GM23248 (cell line): ENCODE data around the gene SLC19A1. TPM values are rescaled to one million over a fixed set of nuclear protein-coding genes. Genes with fewer than 3 reads are reported as not detected.

Source experiments
- DNase-seq: peaks from one replicate; pipeline ENCODE4 v3.0.0-alpha.2; 2015
- H2AFZ ChIP-seq: fragments of 200-600 bp; sonication (generic); 2 replicates; pipeline ENCODE4 v1.6.1; 2016; ENCODE audit warnings: antibody characterized with exemption
- H3F3A ChIP-seq: fragments of 200-600 bp; sonication (generic); 2 replicates; pipeline ENCODE4 v1.6.1; 2016; ENCODE audit warnings: mild to moderate bottlenecking, antibody characterized with exemption, mixed run types; ENCODE audit not compliant: insufficient read depth
- H3K27ac ChIP-seq: fragments of 200-600 bp; sonication (generic); 2 replicates; pipeline ENCODE4 v1.5.1; 2016; ENCODE audit warnings: mild to moderate bottlenecking
- H3K27me3 ChIP-seq: fragments of 200-600 bp; sonication (generic); replicated peaks from 2 replicates; pipeline ENCODE4 v1.6.1; 2016; ENCODE audit warnings: mild to moderate bottlenecking; ENCODE audit not compliant: insufficient read depth
- H3K36me3 ChIP-seq: fragments of 200-600 bp; sonication (generic); 2 replicates; pipeline ENCODE4 v1.6.1; 2016; ENCODE audit warnings: low read depth, mild to moderate bottlenecking
- H3K4me1 ChIP-seq: fragments of 200-600 bp; sonication (generic); 2 replicates; pipeline ENCODE4 v1.6.1; 2016; ENCODE audit warnings: mild to moderate bottlenecking; ENCODE audit not compliant: insufficient read depth
- H3K4me2 ChIP-seq: fragments of 200-600 bp; sonication (generic); one replicate; pipeline ENCODE4 v1.6.1; 2016; ENCODE audit warnings: mild to moderate bottlenecking; ENCODE audit not compliant: unreplicated experiment
- H3K4me3 ChIP-seq: fragments of 200-600 bp; sonication (generic); 2 replicates; pipeline ENCODE4 v1.5.1; 2016; ENCODE audit warnings: mild to moderate bottlenecking
- H3K79me2 ChIP-seq: fragments of 200-600 bp; sonication (generic); 2 replicates; pipeline ENCODE4 v1.6.1; 2016; ENCODE audit warnings: mild to moderate bottlenecking; ENCODE audit not compliant: insufficient read depth
- H3K9ac ChIP-seq: fragments of 200-600 bp; sonication (generic); 2 replicates; pipeline ENCODE4 v1.6.1; 2016; ENCODE audit warnings: mild to moderate bottlenecking
- H3K9me2 ChIP-seq: fragments of 200-600 bp; sonication (generic); 2 replicates; pipeline ENCODE4 v1.6.1; 2016; ENCODE audit warnings: mixed run types, mild to moderate bottlenecking, moderate library complexity; ENCODE audit not compliant: insufficient read depth
- H3K9me3 ChIP-seq: fragments of 200-600 bp; sonication (generic); one replicate; pipeline ENCODE4 v1.6.1; 2017; ENCODE audit warnings: low read depth
- H4K20me1 ChIP-seq: fragments of 200-600 bp; sonication (generic); 2 replicates; pipeline ENCODE4 v1.6.0; 2016; ENCODE audit not compliant: insufficient read depth
- EZH2 ChIP-seq: fragments of 200-600 bp; sonication (generic); IDR thresholded peaks from 2 replicates; pipeline ENCODE4 v1.6.1; 2018; ENCODE audit warnings: antibody characterized with exemption, mild to moderate bottlenecking; ENCODE audit not compliant: insufficient read depth, poor library complexity, severe bottlenecking
- EZH2phosphoT487 ChIP-seq: fragments of 200-600 bp; sonication (generic); IDR thresholded peaks from 2 replicates; pipeline ENCODE4 v1.6.1; 2018; ENCODE audit warnings: antibody characterized with exemption, moderate library complexity, mild to moderate bottlenecking, low read depth; ENCODE audit not compliant: insufficient read depth
- WGBS, 2 experiments: methylation state at CpG; one replicate each; pipeline ENCODE4 v1.1.6; 2015 to 2017; ENCODE audit warnings: low lambda C conversion rate in 2 of 2, low coverage in 1 of 2; ENCODE audit errors: missing lambda C conversion rate in 2 of 2; 5-methylcytosine and 5-hydroxymethylcytosine counted together
- in situ Hi-C: fragments of 300-500 bp; cut with MboI; formaldehyde crosslinking; loops from 2 replicates; pipeline ENCODE4 v1.15.0; 2020
- polyA plus RNA-seq: library from polyadenylated mRNA; unstranded; fragments of >200 nt; fragmentation: Nextera tagmentation; extraction: Ambion mirVana; gene quantifications from 2 replicates; pipeline ENCODE4 v1.2.1, GENCODE V29; 2016
- total RNA-seq: library from RNA; depleted of rRNA; stranded (reverse); fragments of >200 nt; shearing (Covaris generic); gene quantifications from 2 replicates; pipeline ENCODE4 v1.2.3, GENCODE V29; 2014

Gene SLC19A1
- total and polyA plus RNA-seq, 2 experiments from 2014 or later, result 7.8 to 8.4 TPM

GRCh38 chr21:45465611-45466329 is 76.5 kb downstream of the SLC19A1 start:
- DNase-seq, result no peak
- TF ChIP-seq EZH2phosphoT487 (no peak), EZH2 (no peak)
- Histone ChIP-seq H4K20me1 (no peaks in the 10 kb centered on the region), H3K27me3 (no peaks in the 10 kb centered on the region), H3K79me2 (no peaks in the 10 kb centered on the region), H3K9me2 (no peaks in the 10 kb centered on the region), H2AFZ (no peak overlapping the region), H3K4me1 (peaks cover 17% of the 10 kb centered on the region), H3K4me3 (no peak overlapping the region), H3K9ac (no peak overlapping the region), H3K36me3 (no peaks in the 10 kb centered on the region), H3K9me3 (no peaks in the 10 kb centered on the region), H3K27ac (no peak overlapping the region), H3F3A (peaks cover 17% of the 10 kb centered on the region), H3K4me2 (no peak overlapping the region)
- 80 to 85% methylated on average over 23 to 27 of the region's 27 CpGs for WGBS, 2 experiments
- in situ Hi-C loops, result no loop called here

GRCh38 chr21:45465105-45465504 is 77.1 kb downstream of the SLC19A1 start:
- no peak overlapping the region for H2AFZ ChIP-seq
- in situ Hi-C loops, result no loop called here
- no peaks in the 10 kb centered on the region for H4K20me1 ChIP-seq
- H3K27ac ChIP-seq, result no peak overlapping the region
- 87 to 88% methylated on average over 16 of the region's 16 CpGs for WGBS, 2 experiments
- no peaks in the 10 kb centered on the region for H3K27me3 ChIP-seq
- H3K4me3 ChIP-seq, result no peak overlapping the region
- no peaks in the 10 kb centered on the region for H3K79me2 ChIP-seq
- no peaks in the 10 kb centered on the region for H3K36me3 ChIP-seq
- H3K9me2 ChIP-seq, result no peaks in the 10 kb centered on the region
- no peak overlapping the region for H3K9ac ChIP-seq
- TF ChIP-seq EZH2phosphoT487 (no peak), EZH2 (no peak)
- no peak overlapping the region for H3K4me2 ChIP-seq
- no peak for DNase-seq
- peaks cover 17% of the 10 kb centered on the region for H3K4me1 ChIP-seq
- H3F3A ChIP-seq, result peaks cover 15% of the 10 kb centered on the region
- H3K9me3 ChIP-seq, result no peaks in the 10 kb centered on the region

GRCh38 chr21:45464309-45464708 is 77.9 kb downstream of the SLC19A1 start:
- no peaks in the 10 kb centered on the region for H3K36me3 ChIP-seq
- peaks cover 14% of the 10 kb centered on the region for H3K4me1 ChIP-seq
- WGBS, 2 experiments, result 68 to 88% methylated on average over 5 of the region's 5 CpGs
- no peaks in the 10 kb centered on the region for H4K20me1 ChIP-seq
- H3K4me3 ChIP-seq, result no peak overlapping the region
- H3K9ac ChIP-seq, result no peak overlapping the region
- peaks cover 8% of the 10 kb centered on the region; the same call in 1 of the 2 replicates for H3F3A ChIP-seq
- H3K79me2 ChIP-seq, result no peaks in the 10 kb centered on the region
- no peak for DNase-seq
- no peak overlapping the region for H3K4me2 ChIP-seq
- no peaks in the 10 kb centered on the region for H3K27me3 ChIP-seq
- no peaks in the 10 kb centered on the region for H3K9me3 ChIP-seq
- no peak overlapping the region for H3K27ac ChIP-seq
- in situ Hi-C loops, result no loop called here
- no peak overlapping the region for H2AFZ ChIP-seq
- no peaks in the 10 kb centered on the region for H3K9me2 ChIP-seq
- no peak for TF ChIP-seq EZH2
- TF ChIP-seq EZH2phosphoT487, result no peak

GRCh38 chr21:45463871-45464270 is 78.4 kb downstream of the SLC19A1 start:
- H3K4me2 ChIP-seq, result no peak overlapping the region
- in situ Hi-C loops, result no loop called here
- H3K36me3 ChIP-seq, result no peaks in the 10 kb centered on the region
- H3K27me3 ChIP-seq, result no peaks in the 10 kb centered on the region
- no peaks in the 10 kb centered on the region for H3K79me2 ChIP-seq
- H3F3A ChIP-seq, result peaks cover 8% of the 10 kb centered on the region; the same call in 1 of the 2 replicates
- TF ChIP-seq EZH2phosphoT487, result no peak
- no peak for TF ChIP-seq EZH2
- no peaks in the 10 kb centered on the region for H3K9me2 ChIP-seq
- no peaks in the 10 kb centered on the region for H4K20me1 ChIP-seq
- no peaks in the 10 kb centered on the region for H3K9me3 ChIP-seq
- 87 to 90% methylated on average over 5 to 7 of the region's 7 CpGs for WGBS, 2 experiments
- no peak overlapping the region for H3K27ac ChIP-seq
- no peak for DNase-seq
- no peak overlapping the region for H3K9ac ChIP-seq
- no peak overlapping the region for H2AFZ ChIP-seq
- peaks cover 14% of the 10 kb centered on the region for H3K4me1 ChIP-seq
- H3K4me3 ChIP-seq, result no peak overlapping the region
